HepG2 (cell line): ENCODE data around the gene DNAJC2. TPM values are rescaled to one million over a fixed set of nuclear protein-coding genes. Genes with fewer than 3 reads are reported as not detected.

Experiments used
- BATF2 ChIP-seq: sonication (generic); formaldehyde crosslinking; IDR thresholded peaks from 2 replicates; pipeline ENCODE4 v1.8.0; 2022; ENCODE audit warnings: mild to moderate bottlenecking, missing genetic modification reagents, moderate library complexity
- CEBPG ChIP-seq: IDR thresholded peaks from 2 replicates; pipeline ENCODE4 v1.6.1; 2016
- GTF2F1 ChIP-seq: fragments of 150-350 bp; IDR thresholded peaks from 2 replicates; pipeline ENCODE4 v1.6.1; 2014; ENCODE audit warnings: low read length
- IRF2 ChIP-seq: IDR thresholded peaks from 2 replicates; pipeline ENCODE4 v1.6.1; 2018; ENCODE audit warnings: missing genetic modification reagents, missing compliant biosample characterization
- MIER2 ChIP-seq: IDR thresholded peaks from 2 replicates; pipeline ENCODE4 v1.6.1; 2016; ENCODE audit warnings: missing biosample characterization, missing genetic modification reagents
- PBX3 ChIP-seq: sonication (generic); formaldehyde crosslinking; IDR thresholded peaks from 2 replicates; pipeline ENCODE4 v1.8.1; 2023; ENCODE audit warnings: missing genetic modification reagents, inconsistent platforms, borderline replicate concordance
- REPIN1 ChIP-seq: sonication (generic); formaldehyde crosslinking; IDR thresholded peaks from 2 replicates; pipeline ENCODE4 v1.8.0; 2022; ENCODE audit warnings: missing genetic modification reagents, low read depth, mild to moderate bottlenecking, borderline replicate concordance
- SATB2 ChIP-seq: sonication (generic); formaldehyde crosslinking; IDR thresholded peaks from 2 replicates; pipeline ENCODE4 v1.5.0; 2020; ENCODE audit warnings: missing genetic modification reagents
- SMC3 ChIP-seq: IDR thresholded peaks from 2 replicates; pipeline ENCODE4 v1.6.1; 2011; ENCODE audit warnings: low read length, improper control_type of control experiment
- TGIF2 ChIP-seq: IDR thresholded peaks from 2 replicates; pipeline ENCODE4 v1.6.1; 2016; ENCODE audit warnings: control low read depth, missing compliant biosample characterization
- WIZ ChIP-seq: sonication (generic); formaldehyde crosslinking; IDR thresholded peaks from 2 replicates; pipeline ENCODE4 v1.5.1; 2020; ENCODE audit warnings: mild to moderate bottlenecking, missing genetic modification reagents
- ZFP62 ChIP-seq: sonication (generic); formaldehyde crosslinking; IDR thresholded peaks from 2 replicates; pipeline ENCODE4 v1.4.0; 2020; ENCODE audit warnings: missing genetic modification reagents
- ZNF253 ChIP-seq: sonication (generic); formaldehyde crosslinking; IDR thresholded peaks from 2 replicates; pipeline ENCODE4 v1.8.0; 2022; ENCODE audit warnings: mild to moderate bottlenecking, missing genetic modification reagents, borderline replicate concordance
- ZNF335 ChIP-seq: sonication (generic); formaldehyde crosslinking; IDR thresholded peaks from 2 replicates; pipeline ENCODE4 v1.4.0; 2020; ENCODE audit warnings: missing genetic modification reagents
- ZNF563 ChIP-seq: sonication (generic); formaldehyde crosslinking; IDR thresholded peaks from 2 replicates; pipeline ENCODE4 v1.8.0; 2022; ENCODE audit warnings: mild to moderate bottlenecking, moderate library complexity, missing genetic modification reagents
- ZNF614 ChIP-seq: IDR thresholded peaks from 2 replicates; pipeline ENCODE4 v1.6.1; 2018; ENCODE audit warnings: missing biosample characterization, missing genetic modification reagents, inconsistent platforms, borderline replicate concordance
- ZNF629 ChIP-seq: sonication (generic); formaldehyde crosslinking; conservative IDR thresholded peaks from 2 replicates; pipeline ENCODE4 v1.5.0; 2020; ENCODE audit warnings: missing genetic modification reagents
- polyA plus RNA-seq, 8 experiments: library from polyadenylated mRNA; depleted of rRNA in 3 of 8; stranded (reverse) in 7 of 8; unstranded in 1 of 8; fragments of >200 nt; fragmentation: Illumina TruSeq in 4 of 8; extraction: Trizol in 4 of 8; gene quantifications; 2 replicates each; pipeline versions ENCODE4 v1.2.1 to v1.2.3, GENCODE V29; 2011 to 2016; ENCODE audit warnings: low read depth in 4 of 8, missing spikeins in 1 of 8, mixed read lengths in 1 of 8; ENCODE audit not compliant: insufficient read depth in 1 of 8
- total RNA-seq, 5 experiments: library from RNA; depleted of rRNA; stranded (reverse); fragments of >200 nt; fragmentation: Illumina TruSeq; extraction: Trizol; gene quantifications; 2 replicates each; pipeline ENCODE4 v1.2.3, GENCODE V29; 2016; ENCODE audit warnings: low read depth in 1 of 5
- TF ChIP-seq, protein P1 (sequence below): sonication (generic); formaldehyde crosslinking; IDR thresholded peaks from 2 replicates; pipeline ENCODE4 v1.4.0; 2020; ENCODE audit warnings: missing genetic modification reagents
- TF ChIP-seq, protein P2 (sequence below): sonication (generic); formaldehyde crosslinking; IDR thresholded peaks from 2 replicates; pipeline ENCODE4 v1.4.0; 2020; ENCODE audit warnings: mild to moderate bottlenecking, missing genetic modification reagents

DNAJC2 gene
- total and polyA plus RNA-seq, 2 of the 13 experiments (the other 11 are each of a cell fraction or from before 2014, with no cell fraction given), result 19.6 to 42.0 TPM

GRCh38 chr7:103296901-103297836 is 47.4 kb downstream of the DNAJC2 start, which contains the start of gene PMPCB (continued):
- TF ChIP-seq, protein P1, sequence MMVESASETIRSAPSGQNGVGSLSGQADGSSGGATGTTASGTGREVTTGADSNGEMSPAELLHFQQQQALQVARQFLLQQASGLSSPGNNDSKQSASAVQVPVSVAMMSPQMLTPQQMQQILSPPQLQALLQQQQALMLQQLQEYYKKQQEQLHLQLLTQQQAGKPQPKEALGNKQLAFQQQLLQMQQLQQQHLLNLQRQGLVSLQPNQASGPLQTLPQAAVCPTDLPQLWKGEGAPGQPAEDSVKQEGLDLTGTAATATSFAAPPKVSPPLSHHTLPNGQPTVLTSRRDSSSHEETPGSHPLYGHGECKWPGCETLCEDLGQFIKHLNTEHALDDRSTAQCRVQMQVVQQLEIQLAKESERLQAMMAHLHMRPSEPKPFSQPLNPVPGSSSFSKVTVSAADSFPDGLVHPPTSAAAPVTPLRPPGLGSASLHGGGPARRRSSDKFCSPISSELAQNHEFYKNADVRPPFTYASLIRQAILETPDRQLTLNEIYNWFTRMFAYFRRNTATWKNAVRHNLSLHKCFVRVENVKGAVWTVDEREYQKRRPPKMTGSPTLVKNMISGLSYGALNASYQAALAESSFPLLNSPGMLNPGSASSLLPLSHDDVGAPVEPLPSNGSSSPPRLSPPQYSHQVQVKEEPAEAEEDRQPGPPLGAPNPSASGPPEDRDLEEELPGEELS, result peak; percentile 54
- TF ChIP-seq IRF2 (CRISPR knock-in tag) (peak; percentile 81), SATB2 (CRISPR knock-in tag) (0 out of 2 replicates have a peak, but pooled peaks have one; percentile 27), WIZ (CRISPR knock-in tag) (0 out of 2 replicates have a peak, but pooled peaks have one; percentile 67), ZNF335 (CRISPR knock-in tag) (peak; percentile 78; the same call in 1 of the 2 replicates), TGIF2 (CRISPR knock-in tag) (peak; percentile 60), SMC3 (peak; percentile 63), BATF2 (CRISPR knock-in tag) (peak; percentile 15; the same call in 1 of the 2 replicates), REPIN1 (CRISPR knock-in tag) (peak; percentile 51; the same call in 1 of the 2 replicates), ZFP62 (CRISPR knock-in tag) (no peak), PBX3 (CRISPR knock-in tag) (peak; percentile 39; the same call in 1 of the 2 replicates), ZNF629 (CRISPR knock-in tag) (peak; percentile 35), ZNF614 (CRISPR knock-in tag) (peak; percentile 88; the same call in 1 of the 2 replicates), ZNF253 (CRISPR knock-in tag) (no peak), MIER2 (CRISPR knock-in tag) (0 out of 2 replicates have a peak, but pooled peaks have one; percentile 45), CEBPG (CRISPR knock-in tag) (peak; percentile 80), GTF2F1 (0 out of 2 replicates have a peak, but pooled peaks have one; percentile 57), ZNF563 (CRISPR knock-in tag) (0 out of 2 replicates have a peak, but pooled peaks have one; percentile 30)
- TF ChIP-seq, protein P2, sequence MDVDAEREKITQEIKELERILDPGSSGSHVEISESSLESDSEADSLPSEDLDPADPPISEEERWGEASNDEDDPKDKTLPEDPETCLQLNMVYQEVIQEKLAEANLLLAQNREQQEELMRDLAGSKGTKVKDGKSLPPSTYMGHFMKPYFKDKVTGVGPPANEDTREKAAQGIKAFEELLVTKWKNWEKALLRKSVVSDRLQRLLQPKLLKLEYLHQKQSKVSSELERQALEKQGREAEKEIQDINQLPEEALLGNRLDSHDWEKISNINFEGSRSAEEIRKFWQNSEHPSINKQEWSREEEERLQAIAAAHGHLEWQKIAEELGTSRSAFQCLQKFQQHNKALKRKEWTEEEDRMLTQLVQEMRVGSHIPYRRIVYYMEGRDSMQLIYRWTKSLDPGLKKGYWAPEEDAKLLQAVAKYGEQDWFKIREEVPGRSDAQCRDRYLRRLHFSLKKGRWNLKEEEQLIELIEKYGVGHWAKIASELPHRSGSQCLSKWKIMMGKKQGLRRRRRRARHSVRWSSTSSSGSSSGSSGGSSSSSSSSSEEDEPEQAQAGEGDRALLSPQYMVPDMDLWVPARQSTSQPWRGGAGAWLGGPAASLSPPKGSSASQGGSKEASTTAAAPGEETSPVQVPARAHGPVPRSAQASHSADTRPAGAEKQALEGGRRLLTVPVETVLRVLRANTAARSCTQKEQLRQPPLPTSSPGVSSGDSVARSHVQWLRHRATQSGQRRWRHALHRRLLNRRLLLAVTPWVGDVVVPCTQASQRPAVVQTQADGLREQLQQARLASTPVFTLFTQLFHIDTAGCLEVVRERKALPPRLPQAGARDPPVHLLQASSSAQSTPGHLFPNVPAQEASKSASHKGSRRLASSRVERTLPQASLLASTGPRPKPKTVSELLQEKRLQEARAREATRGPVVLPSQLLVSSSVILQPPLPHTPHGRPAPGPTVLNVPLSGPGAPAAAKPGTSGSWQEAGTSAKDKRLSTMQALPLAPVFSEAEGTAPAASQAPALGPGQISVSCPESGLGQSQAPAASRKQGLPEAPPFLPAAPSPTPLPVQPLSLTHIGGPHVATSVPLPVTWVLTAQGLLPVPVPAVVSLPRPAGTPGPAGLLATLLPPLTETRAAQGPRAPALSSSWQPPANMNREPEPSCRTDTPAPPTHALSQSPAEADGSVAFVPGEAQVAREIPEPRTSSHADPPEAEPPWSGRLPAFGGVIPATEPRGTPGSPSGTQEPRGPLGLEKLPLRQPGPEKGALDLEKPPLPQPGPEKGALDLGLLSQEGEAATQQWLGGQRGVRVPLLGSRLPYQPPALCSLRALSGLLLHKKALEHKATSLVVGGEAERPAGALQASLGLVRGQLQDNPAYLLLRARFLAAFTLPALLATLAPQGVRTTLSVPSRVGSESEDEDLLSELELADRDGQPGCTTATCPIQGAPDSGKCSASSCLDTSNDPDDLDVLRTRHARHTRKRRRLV (CRISPR knock-in tag), result peak; percentile 82; the same call in 1 of the 2 replicates
